SIG-M5 treated with dmso at 0.1 percent for 504 hours (cell line): Measurements from ENCODE around the gene CEACAM6.
"Not testable (repeated sequence)": the region's sequence is repeated elsewhere in the genome, so short reads cannot be mapped to it uniquely, and the experiment has no call there.

ENCODE experiments used
- DNase-seq: peaks from one replicate; lab custom pipeline; 2025; ENCODE audit not compliant: unreplicated experiment; lab: John Stamatoyannopoulos, UW

The CEACAM6 gene

DNA sequence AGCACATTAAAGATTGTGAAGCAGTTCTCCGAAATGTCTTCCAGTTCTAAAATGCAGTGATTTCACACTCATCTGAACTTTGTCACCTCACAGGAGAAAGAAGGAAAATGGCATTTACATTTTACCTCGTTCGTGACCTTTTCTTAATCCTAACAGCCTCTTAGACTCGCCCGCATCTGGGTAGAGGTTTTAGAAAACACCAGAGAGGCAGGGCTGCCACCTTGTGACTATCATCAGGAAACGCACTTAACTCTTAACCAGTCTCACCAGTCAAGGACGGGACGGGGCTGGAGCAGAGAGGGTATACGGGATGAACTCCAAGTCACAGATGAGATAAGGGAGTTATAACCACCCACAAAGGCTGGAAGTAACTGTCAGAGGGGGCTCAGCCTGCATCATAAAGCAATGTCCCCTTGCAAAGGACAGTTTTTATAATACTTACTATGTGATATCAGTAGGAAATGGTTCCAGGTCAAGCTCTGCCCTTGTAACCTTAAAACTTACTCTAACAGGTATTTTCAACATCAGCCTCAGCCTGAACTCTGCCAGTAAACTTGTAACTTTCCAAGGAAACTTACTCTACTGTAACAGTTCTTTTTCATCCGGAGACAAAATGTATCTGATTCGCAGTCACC, 8.6 kb upstream of the CEACAM6 start:
- DNase-seq = peak; percentile 64

DNA sequence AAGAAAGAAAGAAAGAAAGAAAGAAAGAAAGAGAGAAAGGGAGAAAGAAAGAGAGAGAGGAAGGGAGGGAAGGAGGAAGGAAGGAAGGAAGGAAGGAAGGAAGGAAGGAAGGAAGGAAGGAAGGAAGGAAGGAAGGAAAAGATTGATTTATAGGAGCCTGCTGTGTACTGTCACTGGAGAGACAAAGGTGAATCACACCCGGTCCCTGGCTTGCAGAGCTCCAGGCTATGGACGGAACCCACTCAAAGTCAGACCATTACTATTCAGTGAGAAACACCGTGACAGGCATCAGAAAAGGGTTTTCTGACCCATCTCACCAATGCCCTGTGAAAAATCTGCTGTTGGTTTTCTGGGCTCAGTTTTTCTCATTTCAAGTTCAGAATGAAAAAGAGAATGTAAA, 7.3 kb upstream of the CEACAM6 start:
- no peak for DNase-seq

DNA sequence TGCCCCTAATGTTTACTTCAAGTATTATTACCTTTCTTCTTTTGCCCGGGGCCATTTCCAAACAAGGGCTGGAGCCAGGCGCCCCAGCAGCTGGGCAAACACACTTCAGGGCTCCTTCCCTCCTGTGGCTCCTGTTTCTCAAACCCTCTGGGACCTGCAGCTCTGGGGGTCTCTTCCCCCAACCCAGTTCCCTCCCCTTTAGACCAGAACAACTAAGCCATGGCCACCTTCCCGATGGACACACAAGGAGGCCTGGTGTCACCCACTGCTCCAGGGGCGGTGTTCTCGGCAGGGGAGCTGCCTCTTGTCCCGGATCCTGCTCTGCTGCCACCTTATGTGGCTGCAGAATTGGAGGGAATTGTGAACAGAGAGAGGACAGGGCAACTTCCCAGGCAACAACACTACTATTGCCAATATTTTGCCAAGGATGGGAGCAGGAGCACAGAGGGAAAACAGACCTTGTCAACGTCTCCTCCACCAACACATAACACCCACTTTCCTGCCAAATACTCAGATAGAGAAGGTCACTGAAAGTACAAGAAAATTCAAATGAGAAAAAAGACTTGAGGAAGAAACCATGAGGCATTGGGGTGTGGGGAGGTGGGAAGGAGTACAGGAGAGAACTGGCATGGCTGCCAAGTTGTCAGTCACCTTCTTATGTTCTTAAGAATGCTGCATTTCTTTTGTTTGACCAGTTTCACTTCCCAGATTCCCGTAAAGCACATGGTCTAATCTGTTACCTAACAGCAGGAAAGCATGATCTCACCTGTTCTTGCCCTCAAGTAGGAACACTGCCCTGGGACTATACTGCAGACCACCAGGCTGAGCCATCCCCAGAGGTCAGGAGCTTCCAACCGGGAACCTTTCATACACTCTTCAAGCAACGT, 4.8 kb upstream of the CEACAM6 start:
- DNase-seq = peak; percentile 22

DNA sequence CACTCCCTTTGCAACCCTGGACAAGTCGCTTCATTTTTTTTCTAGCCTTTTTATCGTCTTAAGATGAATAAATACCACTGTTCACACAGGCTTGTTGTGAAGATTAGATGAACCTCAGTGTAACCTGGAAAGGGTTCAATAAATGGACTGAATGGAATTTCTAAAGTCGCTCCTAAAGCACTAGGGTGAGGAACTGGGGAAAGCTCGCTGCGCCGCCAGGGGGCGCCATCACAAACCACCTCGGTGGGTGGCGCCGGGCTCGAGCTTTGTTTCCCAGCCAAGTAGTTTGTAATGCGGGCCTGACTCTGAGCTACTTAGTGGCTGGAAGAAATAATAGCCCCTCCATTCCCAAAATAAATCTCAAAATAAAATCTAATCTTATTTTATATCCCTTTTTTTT, 2.2 kb upstream of the CEACAM6 start:
- DNase-seq = peak; percentile 36

DNA sequence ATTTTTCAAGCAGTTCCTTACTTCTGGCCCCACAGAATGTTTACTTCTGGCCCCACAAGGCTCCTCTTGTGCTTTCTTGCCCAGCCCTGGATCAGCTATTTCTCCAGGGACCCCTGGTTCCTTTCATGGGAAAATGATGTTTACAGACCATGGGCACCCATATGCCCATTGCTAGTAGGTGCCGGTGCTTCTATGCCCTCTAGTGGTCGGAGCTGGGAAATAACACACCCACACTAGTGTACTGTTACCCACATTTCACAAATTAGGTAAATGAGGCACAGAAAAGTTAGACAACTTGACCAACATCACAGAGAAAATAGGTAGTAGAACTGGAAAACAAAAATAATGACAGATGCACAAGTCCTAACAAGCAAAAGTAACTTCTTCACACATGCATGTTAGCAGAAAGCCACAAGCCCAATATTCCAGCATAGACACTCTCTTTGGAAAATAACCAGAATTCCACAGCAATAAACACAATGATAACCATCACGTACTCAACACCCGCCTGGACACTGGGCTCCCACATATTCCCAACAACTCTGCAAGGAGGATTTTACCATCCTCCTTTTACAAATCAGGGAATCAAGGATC, 1.3 kb upstream of the CEACAM6 start:
- DNase-seq = peak; percentile 36

DNA sequence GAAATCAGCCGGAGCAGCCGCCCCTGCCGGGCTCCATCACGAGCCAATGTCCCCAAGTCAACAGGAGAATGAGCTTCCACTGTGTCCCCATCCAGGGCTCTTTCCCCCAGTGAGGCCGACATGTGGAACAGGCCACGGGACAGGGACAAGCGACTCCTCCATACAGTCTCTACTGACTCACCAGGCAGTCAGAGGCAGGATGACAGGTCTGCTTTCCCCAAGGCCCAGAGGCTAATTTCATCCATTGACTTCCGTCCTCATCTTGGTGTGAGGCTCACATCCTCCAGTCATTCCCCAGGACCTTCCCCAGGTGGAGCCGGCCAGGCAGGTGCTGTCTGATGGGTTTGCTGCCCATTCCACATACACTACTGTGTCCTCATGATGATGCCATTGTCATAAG, 3.5 kb downstream of the CEACAM6 start:
- DNase-seq = no peak

DNA sequence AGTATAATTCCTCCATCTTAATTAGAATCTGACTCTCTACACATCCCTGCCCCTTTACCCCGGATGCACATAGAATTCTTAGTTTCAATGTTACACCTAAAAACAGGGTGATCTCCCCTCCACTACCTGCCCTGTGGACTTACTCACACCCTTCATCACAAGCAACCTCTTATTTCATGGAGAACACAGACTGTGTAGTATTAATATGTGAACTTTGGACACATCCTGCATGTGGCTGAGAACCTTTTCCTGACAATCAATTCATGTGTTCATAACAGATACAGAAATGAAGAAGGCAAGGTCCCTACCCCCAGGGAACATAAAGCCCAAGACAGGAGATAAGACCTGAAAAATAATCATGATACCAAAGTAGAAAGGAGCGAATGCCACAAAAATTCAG, 11.8 kb downstream of the CEACAM6 start:
- DNase-seq = no peak

DNA sequence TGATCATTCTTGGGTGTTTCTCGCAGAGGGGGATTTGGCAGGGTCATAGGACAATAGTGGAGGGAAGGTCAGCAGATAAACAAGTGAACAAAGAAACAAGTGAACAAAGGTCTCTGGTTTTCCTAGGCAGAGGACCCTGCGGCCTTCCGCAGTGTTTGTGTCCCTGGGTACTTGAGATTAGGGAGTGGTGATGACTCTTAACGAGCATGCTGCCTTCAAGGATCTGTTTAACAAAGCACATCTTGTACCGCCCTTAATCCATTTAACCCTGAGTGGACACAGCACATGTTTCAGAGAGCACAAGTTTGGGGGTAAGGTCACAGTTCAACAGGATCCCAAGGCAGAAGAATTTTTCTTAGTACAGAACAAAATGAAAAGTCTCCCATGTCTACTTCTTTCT, 12.8 kb downstream of the CEACAM6 start:
- DNase-seq = not testable (repeated sequence)

DNA sequence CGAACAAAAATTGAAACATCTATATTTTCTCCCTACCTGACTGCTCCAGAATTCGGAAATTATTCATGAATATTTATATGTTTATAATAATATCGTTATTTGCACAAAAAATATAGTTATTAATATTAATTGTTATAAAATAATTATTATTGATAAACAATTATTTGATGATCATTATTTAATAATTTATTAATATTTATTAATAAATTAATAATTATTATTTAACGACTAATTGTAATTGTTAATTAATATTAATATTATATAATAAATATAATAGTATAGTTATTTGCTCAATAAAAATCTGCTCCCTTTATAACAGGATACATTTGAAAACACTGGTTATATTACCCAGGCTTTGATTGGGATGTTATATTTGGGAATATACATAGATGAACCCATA, 14.3 kb downstream of the CEACAM6 start:
- no peak for DNase-seq

DNA sequence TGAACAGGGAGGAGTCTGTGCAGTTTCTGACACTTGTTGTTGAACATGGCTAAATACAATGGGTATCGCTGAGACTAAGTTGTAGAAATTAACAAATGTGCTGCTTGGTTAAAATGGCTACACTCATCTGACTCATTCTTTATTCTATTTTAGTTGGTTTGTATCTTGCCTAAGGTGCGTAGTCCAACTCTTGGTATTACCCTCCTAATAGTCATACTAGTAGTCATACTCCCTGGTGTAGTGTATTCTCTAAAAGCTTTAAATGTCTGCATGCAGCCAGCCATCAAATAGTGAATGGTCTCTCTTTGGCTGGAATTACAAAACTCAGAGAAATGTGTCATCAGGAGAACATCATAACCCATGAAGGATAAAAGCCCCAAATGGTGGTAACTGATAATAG, 16.1 kb downstream of the CEACAM6 start:
- no peak for DNase-seq

DNA sequence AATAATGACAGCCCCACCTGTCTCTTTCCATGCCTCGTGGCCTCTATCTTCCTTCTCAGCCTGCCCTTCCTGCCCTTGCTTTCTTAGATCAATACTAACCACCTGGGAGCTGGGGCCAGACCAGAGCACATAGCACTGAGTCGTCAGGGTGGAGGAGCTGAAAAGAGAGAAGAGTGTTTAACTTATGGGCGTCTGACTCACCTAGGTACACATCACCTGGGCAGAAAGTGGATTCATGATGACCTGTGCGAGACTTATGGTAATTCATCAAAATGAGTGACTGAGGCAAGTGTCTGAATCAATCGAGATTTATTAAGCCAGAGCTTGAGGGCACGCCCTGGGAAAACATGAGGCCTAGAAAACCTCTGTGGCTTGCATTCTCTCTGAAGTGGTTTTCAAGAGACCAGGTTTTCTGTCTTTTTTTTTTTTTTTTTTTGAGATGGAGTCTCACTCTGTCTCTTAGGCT, 19.2 kb downstream of the CEACAM6 start:
- DNase-seq = peak; percentile 67

DNA sequence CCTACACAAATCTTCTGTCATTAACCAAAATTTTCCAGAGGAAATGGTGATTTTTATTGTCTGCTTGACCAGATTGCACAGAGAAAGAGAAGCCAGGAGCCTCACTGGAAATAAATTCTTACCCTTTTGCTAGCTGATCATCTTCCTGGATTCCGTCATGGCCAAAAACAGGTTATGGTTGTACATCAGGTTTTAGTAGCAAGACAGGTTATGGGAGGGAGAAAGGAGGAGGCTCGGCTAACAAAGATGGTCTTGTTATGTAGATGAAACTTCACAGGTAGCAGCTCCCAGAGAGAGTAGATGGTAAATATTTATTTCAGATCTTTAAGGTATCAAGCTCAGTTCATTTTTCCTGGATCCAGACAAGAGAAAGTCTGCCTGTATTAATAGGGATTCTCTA, 21.4 kb downstream of the CEACAM6 start:
- DNase-seq = peak; percentile 43

DNA sequence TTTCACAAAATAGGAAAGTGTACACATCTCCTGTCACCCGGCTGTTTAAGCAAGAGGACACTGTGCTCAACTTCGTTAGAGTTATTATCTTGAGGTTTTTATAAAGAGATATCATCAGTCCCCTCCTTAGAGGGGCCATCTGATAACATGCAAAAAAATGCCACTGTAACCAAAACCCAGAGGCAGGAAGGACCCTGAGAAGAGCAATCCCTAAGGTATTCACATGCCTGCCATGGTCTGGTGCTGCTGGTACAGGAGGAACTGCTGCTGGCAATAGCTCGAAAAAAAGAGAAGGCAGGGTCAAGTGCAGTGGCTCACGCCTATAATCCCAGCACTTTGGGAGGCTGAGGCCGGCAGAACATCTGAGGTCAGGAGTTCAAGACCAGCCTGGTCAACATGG, 28.3 kb downstream of the CEACAM6 start:
- DNase-seq = no peak

DNA sequence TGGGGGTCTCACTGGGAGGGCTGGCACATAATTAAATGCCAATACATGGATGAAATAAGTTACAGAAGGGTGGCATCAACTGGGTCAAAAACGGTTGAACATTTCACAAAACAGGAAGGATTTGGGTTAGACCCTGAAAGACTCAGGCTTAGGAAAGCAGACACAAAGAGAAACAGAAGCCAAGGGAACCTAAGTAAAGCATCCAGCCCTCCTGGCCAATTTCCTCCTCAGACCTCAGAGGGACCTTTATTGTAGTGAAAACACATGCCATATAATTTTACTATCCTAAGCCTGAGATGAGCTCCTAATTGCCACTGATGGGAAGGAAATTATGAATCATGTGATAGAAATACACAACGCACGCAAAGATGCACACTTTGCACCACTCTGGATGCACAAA, 29.0 kb downstream of the CEACAM6 start:
- DNase-seq = no peak

DNA sequence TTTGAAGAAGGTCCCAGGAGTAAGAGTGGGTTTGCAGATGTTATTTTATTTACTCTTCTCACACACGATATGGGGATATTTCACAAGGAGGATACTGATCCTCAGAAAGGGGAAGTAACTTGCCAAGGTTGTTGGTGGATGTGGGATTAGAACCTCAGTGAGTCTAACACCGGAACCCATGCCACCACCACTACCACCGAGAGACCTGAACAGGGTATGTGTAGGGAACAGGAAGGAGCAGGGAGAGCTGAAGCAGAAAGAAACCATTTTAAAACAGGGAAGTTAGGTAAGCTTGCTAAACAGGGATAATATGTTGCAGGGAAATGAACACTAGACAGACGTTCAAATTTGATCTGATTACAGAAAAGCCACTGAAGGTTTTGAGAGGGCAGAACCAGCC, 29.4 kb downstream of the CEACAM6 start:
- DNase-seq = peak; percentile 89

DNA sequence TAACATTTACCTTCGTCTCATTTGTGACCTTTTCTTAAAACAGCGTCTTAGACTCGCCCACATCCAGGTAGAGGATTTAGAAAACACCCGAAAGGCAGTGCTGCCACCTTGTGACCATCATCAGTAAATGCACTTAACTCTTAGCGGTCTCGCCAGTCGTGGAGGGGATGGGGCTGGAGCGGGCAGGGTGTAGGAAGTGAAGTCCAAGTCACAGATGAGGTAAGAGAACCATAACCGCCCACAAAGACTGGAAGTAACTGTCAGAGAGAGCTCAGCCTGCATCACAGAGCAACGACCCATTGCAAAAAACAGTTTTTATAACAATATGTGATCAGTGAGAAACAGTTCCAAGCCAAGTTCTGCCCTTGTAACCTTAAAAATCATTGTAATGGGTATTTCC, 30.3 kb downstream of the CEACAM6 start:
- DNase-seq = peak; percentile 97

DNA sequence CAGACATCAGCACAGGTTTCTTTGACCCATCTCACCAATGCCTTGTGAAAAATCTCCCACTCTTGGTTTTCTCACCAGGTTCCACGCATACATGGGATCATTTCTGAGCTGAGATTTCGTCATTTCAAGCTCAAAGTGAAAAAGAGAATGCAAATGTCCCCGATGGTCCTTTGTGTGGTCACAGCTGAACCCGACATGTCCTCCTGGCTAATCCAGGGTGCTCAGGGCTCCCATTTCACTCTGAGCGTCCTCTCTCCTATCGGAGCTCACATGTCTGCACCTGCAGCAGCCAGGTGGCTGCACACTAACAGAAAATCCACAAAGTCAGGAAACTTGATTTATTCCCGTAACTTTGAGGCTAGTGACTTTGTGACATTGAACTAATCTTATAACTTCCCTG, 31.7 kb downstream of the CEACAM6 start:
- DNase-seq = no peak

DNA sequence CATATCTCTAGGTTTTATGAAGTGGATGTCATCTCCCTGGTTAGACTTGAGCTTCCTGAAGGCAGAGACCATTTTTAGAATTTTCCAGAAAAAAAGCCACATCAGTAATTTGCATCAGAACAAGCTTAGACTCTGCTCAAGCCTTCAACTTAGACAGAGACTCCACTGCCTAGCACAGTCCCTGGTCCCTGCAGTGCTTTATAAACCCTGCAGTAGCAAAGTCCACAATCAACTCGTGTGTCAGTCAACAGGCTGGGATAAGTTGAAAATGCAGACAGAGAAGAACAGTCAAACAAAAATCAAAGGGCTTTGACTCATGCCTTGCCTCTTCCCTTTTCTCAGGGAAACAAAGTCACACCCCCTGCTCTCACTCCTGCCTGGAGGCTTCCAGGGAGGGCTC, 33.2 kb downstream of the CEACAM6 start:
- not testable (repeated sequence) for DNase-seq

DNA sequence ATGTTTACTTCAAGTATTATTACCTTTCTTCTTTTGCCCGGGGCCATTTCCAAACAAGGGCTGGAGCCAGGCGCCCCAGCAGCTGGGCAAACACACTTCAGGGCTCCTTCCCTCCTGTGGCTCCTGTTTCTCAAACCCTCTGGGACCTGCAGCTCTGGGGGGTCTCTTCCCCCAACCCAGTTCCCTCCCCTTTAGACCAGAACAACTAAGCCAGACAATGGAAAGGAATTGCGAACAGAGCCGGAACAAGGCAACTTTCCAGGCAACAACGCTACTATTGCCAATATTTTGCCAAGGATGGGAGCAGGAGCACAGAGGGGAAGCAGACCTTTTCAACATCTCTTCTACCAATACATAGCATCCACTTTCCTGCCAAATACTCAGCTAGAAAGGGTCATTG, 33.7 kb downstream of the CEACAM6 start:
- not testable (repeated sequence) for DNase-seq

DNA sequence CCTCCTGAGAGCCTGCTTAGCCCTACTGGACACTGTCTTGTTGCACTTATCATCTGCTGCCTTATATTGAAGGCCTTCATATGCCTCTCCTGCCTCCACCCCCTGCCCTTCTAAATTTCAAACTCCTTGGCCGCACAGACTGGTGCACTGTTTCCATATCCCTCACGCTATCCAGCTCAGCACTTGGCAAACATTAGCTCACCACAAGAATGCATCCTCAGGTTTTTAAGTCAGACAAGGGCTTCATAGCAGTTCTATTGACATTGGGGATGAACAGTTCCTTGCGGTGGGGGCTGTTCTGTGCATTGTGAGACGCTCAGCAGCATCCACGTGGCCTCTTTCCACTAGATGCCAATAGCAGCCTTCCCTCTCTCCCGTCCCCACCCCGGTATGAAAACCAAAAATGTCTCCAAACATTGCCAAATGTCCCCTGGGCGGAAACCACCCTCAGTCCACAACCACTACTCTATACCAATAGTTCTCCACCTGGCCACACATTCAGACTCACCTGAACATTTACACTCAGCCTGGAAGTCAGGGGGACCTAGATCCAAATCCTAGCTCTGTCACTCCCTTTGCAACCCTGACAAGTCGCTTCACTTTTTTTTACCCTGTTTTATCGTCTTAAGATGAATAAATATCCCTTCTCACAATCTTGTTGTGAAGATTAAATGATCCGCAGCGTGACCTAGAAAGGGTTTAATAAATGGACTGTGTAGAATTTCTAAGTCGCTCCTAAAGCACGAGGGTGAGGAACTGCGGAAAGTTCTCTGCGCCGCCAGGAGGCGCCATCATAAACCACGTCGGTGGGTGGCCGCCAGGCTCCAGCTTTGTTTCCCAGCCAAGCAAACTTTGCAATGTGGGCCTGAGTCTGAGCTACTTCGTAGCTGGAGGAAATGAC, 37.4 kb downstream of the CEACAM6 start:
- DNase-seq = peak; percentile 65

DNA sequence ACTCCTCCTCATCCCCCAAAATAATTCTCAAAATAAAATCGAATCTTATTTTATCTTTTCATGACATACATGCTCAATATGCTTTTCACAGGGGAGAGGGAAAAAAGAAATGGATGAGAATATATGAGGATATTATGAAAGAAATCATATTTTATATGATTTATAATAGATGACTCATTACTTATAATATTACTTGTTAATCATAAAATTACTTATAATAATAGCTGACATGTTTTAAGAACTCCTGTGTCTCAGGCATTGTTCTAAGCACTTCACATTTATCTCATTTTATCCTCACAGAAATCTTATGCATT, 38.0 kb downstream of the CEACAM6 start:
- no peak for DNase-seq
